Left colon (tissue), 2 donors: ENCODE results near the gene RNF121. TPM values are rescaled to one million over a fixed set of nuclear protein-coding genes. Genes with fewer than 3 reads are reported as not detected.

Source experiments
- ATAC-seq: fragments of 200-7000 bp; cut with Tn5 transposase; one replicate; pipeline ENCODE4 v1.9.1; 2020; ENCODE audit warnings: mild to moderate bottlenecking, moderate library complexity
- DNase-seq, 2 donors: peaks; one replicate each; pipeline ENCODE4 v3.0.0-alpha.2; 2020
- intact Hi-C, 2 donors: fragments of 100-400 bp; cut with DNase I in 1 of 2; cut with micrococcal nuclease in 1 of 2; formaldehyde crosslinking; loops; one replicate each; pipeline versions ENCODE4 v1.11.2 to v1.14.0; 2022; cut with DNase I, micrococcal nuclease
- total RNA-seq, 2 donors: library from RNA; stranded (reverse); fragmentation: NEBNext Ultra II Directional; extraction: Animal tissue kit (Norgen Biotek cat#: 25700); gene quantifications; one replicate each; pipeline ENCODE4 v1.2.1, GENCODE V29; 2021
- donor health status: DM: no; HTN: no; CAD: no.
- donor health status: DM: yes; HTN: yes; CAD: no.

Gene RNF121
- total RNA-seq, 2 donors from 2014 or later: 29.5 to 39.5 TPM

DNA sequence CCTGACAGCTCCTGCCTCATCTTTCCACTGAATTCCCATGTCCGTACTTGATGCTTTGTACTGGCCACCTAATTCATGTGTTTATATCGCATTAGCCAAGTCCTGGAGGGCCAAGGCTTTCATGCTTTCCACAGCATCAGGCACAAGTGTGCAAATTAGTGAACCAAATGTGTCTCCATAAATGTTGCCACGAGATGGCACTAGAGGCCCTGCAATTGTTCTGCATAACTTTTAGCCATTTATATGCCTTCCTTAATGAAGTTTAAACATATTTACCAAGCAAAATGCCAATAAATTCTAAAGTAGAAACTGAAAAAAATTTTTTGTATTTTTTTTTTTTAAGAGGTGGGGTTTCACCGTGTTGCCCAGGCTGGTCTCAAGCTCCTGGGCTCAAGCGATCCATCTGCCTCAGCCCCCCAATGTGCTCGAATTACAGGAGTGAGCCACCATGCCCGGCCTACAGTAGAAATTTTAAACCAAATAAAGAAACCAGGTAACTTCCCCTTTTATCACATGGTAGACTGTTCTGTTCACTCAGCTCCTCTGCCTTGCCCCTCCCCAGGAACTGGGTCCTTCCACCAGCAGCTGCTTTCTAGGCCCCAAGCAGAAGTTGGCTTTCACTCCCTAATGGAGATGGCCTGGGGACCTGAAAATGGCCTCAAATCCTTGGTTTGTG lies 49.0 kb downstream of the RNF121 start:
- peak; percentile 79 for ATAC-seq
- intact Hi-C loops: no loop called here

DNA sequence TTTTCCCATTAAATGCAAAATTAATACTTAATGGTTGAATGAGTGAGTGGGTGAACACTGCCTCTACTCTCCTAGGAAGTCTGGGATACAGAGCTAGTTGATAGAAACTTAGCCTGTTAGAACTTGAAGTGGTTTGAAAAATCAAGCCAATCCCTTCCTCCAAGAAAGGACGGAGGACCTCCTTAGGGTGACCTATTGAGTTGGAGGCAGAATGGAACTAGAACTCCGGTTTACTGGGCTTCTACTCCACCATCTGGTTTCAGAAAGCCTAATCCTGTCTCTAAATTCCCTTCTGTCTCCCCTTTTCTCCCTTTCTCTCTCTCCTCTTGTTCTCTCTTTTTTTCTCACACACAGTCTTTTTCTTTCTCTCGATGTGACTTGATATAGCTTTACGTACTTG lies 50.2 kb downstream of the RNF121 start:
- DNase-seq: no peak
- ATAC-seq: no peak
- intact Hi-C loops: no loop called here

More for the DNA sequence above, 49.0 kb downstream of the RNF121 start:
- DNase-seq: peak; percentile 30 to 64

DNA sequence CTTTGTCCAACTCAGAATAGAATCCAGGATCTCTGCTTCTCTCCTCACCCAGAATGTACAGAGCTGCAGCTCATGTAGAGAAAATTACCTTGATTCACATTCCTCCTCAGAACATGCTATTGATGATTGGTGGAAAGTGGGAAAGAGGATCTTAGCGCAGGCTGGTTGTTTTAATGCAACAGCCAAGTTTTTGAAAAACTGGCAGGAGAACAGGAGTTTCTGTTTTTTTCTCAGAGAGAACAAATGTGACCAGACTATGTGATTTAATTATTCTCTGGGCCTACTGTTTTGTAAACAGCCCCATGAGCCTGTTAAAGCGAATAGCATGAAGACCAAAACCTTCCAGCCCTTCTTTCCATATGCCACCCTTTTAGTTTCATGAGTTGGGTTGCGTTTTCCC lies 50.8 kb downstream of the RNF121 start:
- ATAC-seq (no peak), DNase-seq (no peak)
- intact Hi-C loops: no loop called here

DNA sequence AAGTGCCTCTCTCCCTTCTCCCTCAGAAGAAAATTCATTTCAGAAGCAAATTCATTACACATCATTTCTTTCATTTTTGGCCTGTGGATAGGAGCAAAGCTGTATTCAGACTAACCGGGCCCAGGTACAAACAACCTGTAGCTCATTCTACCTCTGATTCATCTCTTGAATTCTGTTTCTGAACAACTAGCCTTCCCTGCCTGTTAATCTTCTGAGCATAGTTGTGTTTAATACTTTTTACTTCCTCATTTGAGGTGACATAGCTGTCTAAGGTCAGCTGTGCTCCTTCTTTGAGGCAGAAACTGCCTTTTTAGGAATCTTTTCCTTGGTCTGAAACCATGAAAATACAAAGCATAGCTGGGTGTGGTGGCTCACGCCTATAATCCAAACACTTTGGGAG lies 57.3 kb downstream of the RNF121 start:
- ATAC-seq (no peak), DNase-seq (no peak)
- intact Hi-C loops: no loop called here

DNA sequence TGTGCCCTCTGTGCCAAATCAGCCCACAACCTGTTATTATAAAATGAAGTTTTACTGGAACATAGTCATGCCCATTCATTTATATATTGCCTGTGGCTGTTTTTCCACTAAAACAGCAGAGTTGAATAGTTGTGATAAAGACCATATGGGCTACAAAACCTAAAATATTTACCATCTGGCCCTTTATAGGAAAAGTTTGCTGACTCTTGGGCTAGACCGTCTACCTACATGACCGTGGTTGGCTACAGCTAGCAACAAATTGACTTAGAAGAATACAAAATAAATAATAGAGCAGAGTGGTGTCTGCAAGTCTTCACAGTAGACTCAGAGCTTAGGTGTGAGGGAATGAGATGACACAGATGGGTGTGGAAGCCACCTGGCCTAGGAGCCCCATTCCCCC lies 58.7 kb downstream of the RNF121 start:
- no peak for DNase-seq
- no peak for ATAC-seq
- intact Hi-C loops: no loop called here

DNA sequence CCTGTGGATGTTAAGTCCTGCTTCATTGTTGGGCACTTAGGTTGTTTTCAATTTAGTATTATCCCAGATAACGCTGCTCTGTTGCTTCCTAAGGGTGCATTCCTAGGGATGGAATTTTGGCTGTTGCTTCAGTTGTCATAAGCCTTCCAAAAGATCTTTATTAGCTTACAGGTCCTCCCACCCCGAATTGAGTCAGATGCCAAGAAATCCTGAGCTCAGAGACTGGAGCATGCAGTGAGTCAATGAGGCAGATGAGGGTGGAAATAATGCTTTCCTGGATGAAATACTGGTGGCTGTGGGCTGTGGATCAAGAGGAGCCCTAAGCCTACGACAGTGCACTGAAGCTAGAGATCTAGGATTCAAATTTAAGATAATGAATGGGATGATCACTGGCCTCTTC lies 59.2 kb downstream of the RNF121 start:
- no peak for DNase-seq

DNA sequence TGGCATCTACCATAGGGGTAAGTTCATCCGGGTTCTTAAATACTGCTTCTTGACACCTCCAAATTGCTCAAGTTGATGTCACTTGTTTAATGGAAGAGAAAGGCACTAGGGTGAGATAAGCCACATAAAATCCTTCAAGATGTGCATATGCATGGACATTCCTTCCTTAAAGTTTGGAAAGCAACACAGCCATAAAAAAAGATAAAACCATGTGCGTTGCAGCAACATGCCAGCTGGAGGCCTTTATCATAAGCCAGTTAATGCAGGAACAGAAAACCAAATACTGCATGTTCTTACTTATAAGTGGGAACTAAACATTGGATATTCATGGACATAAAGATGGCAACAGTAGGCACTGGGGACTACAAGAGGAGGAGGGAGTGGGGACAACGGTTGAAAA lies 61.9 kb downstream of the RNF121 start:
- ATAC-seq: no peak
- intact Hi-C loops: no loop called here
- DNase-seq: no peak

More for the DNA sequence above, 59.2 kb downstream of the RNF121 start:
- no peak for ATAC-seq
- intact Hi-C loops: no loop called here

DNA sequence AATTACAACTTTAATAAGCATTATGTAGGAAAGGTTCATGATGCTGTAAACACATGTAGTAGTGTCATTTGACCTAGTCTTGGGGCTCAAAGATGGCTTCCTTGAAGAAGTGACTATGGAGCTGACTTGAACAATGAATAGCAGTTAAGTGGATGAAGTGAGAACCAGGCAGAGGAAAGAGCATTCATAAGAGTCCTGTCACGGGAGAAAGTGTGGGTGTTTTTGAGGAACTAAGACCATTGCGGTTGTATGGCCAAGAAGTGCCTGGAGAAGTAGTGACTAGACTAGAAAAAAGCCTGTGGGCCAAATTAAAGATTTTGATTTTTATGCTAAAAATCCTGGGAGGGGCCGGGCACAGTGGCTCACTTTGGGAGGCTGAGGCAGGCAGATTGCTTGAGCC lies 62.6 kb downstream of the RNF121 start:
- no peak for DNase-seq
- ATAC-seq: no peak
- intact Hi-C loops: no loop called here

DNA sequence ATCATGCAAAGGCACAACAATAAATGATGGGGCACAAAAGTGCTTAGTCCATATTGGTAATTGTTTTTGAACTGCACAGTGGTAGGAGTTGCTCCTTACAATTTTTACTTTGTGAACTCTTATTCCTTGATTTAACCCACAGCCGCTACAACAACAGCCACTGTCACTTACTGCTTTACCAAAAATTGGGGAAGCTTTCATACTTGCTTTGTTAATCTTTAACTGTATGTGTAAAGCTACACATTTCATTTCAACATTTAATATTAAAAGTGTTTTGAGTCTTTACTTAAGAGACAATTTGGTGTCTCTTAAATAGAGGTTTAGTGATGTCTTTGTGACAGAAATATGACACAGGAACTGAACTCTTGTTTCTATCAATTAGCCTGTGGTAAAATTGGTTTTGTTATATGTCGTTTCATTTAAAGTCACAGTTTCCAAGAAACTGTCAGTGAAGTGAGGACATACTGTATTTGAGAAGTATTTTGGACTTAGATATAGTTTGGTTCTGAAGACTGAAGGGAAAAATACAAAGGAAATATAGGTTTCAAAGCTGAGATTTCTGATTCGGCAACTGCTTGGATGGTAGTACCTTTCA lies 63.4 kb downstream of the RNF121 start:
- no peak for DNase-seq
- intact Hi-C loops: no loop called here
- ATAC-seq: no peak

DNA sequence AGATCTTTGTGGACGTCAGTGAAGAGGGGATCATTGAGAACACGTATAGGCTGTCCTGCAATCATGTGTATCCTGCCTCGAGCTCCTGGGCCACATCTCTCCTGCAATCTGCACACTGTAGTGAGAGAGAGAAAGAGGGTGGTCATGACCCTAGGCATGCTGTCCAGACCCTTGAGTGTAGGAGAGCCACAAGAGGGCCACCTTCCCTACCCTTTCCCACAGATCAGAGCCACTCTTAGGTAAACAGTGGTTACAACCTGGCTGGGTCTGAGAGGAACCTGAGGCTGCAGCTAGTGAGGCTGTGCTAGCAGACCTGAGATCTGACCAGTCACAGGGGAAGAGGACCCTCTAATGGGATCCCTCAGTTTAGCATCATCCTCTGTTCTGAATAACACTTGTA lies 65.9 kb downstream of the RNF121 start:
- no peak for ATAC-seq
- intact Hi-C loops: no loop called here
- no peak for DNase-seq

DNA sequence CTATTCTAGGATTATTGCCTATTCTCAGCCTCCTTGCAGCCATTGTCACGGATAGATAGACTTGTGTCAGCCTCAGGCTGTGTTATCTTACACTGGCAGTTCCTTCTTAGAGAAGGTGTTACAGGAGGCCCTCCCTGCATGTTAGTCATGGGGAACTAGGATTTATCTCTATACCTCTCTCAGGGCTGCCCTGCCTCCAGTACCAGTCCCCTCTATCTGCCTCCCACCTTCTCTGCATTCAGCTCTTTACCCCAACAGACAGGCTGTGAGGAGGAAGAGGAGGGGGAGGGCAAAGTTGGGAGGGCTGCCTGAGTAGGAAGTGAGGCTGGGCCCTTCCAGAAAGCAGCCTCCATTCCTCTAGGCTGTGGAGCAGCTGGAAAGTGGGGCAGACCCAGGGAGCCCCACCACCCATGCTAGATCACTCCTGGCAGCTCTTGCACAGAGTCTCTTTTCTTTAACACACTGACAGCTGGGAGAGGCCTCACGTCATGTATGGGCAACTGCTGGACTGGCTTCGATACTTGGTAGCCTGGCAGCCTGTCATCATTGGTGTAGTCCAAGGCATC lies 67.0 kb downstream of the RNF121 start:
- no peak for ATAC-seq
- intact Hi-C loops: no loop called here
- no peak for DNase-seq

DNA sequence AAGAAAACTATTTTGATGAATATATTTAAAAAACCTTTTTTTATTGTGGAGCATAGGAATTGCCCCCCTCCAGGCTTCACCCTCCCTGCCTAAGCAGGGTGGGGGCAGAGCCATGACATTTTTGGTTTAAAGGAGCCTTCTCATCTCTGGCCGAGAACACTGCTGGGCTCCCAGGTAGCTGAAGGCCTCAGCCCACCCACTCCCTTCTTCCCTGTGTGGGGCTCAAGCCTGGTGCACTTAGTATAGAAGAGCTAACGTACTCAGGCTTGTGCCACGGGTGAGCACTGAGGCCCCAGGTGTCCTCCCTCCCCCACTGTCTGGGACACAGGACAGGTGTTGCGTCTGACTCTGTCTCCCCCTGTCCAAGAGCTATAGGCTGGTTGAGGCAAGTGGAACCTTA lies 67.7 kb downstream of the RNF121 start:
- intact Hi-C loops: no loop called here
- no peak for ATAC-seq
- DNase-seq: no peak

DNA sequence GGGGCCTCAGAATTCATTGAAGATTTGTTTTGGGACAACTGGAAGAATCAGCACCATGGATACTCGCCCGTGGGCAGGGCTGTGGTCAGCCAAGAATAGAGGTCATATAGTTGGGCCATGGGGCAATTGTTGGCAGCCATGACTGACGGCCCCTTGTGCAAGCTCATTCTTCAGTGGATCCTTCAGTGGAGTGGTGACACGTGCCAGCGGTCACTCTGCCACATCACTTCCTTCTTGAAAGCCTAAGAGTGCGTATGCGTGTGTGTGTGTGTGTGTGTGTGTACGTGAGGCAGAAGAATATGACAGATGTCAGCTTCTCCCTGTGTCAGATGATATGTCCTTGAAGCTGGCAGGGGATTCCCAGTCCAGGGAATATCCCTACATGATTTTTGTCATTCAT lies 68.1 kb downstream of the RNF121 start:
- ATAC-seq (no peak), DNase-seq (peak in 1 of 2 donors; percentile 55)
- intact Hi-C loops: no loop called here

DNA sequence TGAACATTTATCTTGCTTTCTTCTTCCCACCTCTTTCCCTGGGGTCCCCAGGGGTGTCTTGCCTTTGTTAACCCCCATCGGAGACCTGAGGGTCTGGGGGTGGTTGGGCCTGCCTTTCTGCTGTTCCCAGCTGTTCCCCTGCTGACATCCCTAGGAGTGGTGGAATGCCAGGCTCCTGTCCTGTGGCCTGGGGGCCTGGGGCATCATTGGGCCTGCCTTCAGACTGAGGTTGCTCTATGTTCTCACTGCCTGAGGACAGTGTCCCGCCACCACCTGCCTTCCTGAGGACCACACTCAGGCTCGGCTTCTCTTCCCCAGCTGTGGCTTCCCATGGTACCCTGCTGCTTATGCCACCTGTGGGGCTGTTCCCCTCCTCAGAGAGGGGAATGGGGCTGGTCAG lies 68.7 kb downstream of the RNF121 start:
- intact Hi-C loops: no loop called here
- no peak for ATAC-seq
- DNase-seq: no peak

DNA sequence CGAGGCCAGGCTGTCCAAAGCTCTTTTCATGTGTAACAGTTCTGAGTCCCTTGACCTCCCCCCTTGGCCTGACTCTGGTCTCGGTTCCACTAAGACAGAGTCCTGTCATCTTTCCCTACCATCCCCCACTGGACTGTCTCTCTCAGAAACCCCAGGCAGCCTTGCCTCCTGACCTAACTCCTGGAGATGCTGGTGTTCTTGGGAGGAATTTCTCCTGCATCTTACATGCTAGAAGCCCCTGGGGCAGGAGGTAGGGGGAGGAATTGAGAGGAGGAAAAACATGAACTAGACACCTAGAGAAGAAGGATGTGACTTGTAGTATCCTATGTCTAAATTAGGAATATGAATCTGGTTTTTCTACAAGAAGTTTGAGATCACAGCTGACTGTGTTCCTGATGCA lies 69.2 kb downstream of the RNF121 start:
- intact Hi-C loops: no loop called here
- DNase-seq: no peak
- no peak for ATAC-seq

DNA sequence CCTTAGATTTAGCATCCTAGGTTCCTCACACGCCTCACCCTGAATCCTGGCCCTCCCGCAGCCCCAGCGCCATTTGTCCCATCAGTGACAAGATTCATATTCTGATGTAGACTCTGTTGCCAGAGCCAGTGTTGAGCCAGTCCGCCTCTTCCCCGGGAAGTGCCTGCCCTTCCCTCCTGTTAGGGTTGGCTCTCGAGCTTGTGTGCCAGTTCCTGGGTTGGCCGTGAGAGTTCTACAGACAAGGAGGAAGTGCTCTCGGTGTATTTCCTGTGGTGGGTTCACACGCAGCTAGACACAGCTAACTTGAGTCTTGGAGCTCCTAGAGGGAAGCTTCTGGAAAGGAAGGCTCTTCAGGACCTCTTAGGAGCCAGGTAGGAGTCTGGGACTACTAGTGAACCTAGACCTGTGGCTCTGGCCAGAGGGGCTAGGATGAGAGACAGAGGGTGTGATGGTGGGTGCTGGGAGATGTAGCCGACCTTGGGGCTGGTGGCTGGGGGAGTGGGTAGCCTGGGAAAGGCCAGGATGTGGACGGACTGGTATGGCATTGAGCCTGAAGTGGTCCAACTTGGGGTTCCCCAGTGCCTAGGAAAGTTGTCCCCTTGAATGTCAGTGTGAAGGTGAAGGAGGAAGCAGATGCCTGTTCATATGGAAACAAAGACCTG lies 69.9 kb downstream of the RNF121 start, which contains the start of gene IL18BP:
IL18BP (plus strand) TSS at position 261 of the 662 bp plus-strand sequence. CDS start 1,076 bp downstream, outside the sequence.
- intact Hi-C loops: no loop called here
- ATAC-seq (no peak), DNase-seq (no peak)

DNA sequence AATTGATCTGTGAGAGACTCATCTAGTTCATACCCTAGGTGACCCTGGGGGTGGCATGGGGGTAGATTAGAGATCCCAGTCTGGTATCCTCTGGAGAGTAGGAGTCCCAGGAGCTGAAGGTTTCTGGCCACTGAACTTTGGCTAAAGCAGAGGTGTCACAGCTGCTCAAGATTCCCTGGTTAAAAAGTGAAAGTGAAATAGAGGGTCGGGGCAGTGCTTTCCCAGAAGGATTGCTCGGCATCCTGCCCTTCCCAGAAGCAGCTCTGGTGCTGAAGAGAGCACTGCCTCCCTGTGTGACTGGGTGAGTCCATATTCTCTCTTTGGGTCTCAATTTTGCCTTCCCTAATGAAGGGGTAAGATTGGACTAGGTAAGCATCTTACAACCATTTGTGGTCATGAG lies 70.5 kb downstream of the RNF121 start:
- DNase-seq: no peak
- peak; percentile 11 for ATAC-seq
- intact Hi-C loops: no loop called here

DNA sequence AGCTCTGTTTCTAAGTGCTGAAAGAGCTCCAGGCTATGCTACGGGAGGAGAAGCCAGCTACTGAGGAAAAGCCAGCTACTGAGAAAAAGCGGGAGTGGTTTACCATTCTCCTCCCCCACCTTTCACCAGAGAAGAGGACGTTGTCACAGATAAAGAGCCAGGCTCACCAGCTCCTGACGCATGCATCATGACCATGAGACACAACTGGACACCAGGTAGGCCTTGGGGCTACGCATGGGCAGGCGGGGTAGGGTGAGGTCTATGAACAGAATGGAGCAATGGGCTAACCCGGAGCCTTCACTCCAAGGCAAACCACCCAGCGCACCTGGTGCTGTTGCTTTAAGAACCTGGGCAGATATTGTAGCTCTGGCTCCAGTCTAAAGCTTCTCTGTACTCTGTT lies 71.0 kb downstream of the RNF121 start:
- DNase-seq (no peak), ATAC-seq (no peak)
- intact Hi-C loops: no loop called here

DNA sequence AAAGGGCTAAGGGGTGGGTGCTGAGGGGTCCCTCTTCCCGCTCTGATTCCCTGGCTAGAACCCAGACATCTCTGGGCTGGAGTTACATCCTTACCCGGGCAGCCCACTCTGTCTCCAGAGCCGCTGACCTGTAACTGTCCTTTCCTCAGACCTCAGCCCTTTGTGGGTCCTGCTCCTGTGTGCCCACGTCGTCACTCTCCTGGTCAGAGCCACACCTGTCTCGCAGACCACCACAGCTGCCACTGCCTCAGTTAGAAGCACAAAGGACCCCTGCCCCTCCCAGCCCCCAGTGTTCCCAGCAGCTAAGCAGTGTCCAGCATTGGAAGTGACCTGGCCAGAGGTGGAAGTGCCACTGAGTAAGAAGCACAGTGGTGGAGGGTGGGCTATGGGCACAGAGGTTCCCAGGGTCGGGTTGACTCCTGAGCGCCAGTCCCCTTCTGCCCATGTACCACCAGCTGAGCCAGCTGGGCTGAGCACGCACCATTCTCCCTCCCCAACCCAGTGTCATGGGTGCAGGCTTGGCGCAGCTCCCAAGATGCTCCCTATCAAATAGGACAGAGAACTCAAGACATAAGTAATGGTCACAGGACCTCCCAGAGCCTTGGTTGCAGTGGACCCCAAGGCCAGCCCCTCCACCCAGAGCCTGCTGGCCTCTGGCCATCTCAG lies 71.5 kb downstream of the RNF121 start:
- DNase-seq (no peak), ATAC-seq (no peak)

DNA sequence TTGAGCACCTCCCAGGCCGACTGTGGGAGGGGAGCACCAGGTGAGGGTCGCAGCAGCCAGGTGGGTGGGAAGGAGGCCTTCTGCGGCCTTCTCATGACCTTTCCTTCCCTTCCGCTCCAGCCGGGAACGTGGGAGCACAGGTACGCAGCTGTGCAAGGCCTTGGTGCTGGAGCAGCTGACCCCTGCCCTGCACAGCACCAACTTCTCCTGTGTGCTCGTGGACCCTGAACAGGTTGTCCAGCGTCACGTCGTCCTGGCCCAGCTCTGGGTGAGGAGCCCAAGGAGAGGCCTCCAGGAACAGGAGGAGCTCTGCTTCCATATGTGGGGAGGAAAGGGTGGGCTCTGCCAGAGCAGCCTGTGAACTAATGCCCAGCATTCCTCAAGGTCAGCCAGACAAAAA lies 72.4 kb downstream of the RNF121 start:
- ATAC-seq (peak; percentile 4), DNase-seq (no peak)
- intact Hi-C loops: no loop called here

More for the DNA sequence above, 71.5 kb downstream of the RNF121 start:
- intact Hi-C loops: no loop called here
